ENCODE measurements around the gene KIF6. TPM values are rescaled to one million over a fixed set of nuclear protein-coding genes. Genes with fewer than 3 reads are reported as not detected.

KIF6 gene
- polyA plus RNA-seq, 3 donors, result 2.7 to 4.0 (median 3.6) TPM

DNA sequence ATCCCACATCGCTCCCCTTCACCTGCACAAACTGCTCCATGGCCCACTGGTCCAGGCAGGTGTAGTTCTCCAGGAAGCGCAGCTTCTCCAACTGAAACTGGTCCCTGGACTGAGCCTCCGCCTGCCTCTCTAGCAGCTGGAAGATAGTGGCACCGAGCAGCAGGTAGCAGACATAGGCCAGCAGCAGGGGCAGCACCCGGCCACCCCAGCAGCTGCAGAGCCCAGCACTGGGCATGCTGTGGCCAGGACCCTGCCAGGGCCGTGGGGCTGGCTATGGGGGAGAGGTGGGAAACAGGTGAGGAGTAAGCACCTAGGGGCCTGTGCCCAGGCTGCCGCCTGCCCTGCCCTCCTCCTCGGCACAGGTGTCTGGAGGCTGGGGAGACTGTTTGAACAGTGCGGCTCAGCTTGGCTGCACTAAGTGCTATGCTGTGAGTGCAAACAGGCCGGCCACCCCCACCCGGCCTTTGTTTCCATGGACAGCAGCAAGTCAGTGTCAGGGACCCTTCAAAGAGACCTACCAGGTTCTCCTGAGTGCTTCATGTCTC lies 402.8 kb downstream of the KIF6 start, which contains the start of gene KCNK16:
KCNK16 (minus strand) TSS at position 397 of the 545 bp plus-strand sequence; CDS start at position 235, 162 bp downstream.
- DNase-seq (ENCODE audit: extremely low read depth in 1 of 11, low read depth in 9 of 11, low spot score in 4 of 11), result no peak

DNA sequence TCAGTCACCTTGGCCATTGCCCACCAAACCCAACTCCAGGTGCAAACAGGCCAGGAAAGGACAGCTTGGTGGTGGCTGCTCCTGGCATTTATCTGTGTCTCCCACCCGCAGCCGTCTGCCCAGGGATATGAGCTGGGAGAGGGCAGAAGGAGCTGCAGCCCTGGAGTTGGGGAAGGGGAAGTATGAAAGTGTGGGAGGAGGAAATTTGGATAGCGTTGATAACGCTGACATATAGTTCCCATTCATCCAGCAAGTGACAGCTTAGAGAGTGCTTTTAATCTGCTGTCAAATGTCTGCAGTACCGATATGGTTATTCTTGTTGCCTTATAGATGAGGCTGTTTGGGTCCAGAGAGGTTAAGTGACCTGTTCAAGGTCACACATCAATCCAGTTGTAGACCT lies 403.4 kb downstream of the KIF6 start:
- DNase-seq (ENCODE audit: extremely low read depth in 1 of 11, low read depth in 9 of 11, low spot score in 4 of 11), result no peak

DNA sequence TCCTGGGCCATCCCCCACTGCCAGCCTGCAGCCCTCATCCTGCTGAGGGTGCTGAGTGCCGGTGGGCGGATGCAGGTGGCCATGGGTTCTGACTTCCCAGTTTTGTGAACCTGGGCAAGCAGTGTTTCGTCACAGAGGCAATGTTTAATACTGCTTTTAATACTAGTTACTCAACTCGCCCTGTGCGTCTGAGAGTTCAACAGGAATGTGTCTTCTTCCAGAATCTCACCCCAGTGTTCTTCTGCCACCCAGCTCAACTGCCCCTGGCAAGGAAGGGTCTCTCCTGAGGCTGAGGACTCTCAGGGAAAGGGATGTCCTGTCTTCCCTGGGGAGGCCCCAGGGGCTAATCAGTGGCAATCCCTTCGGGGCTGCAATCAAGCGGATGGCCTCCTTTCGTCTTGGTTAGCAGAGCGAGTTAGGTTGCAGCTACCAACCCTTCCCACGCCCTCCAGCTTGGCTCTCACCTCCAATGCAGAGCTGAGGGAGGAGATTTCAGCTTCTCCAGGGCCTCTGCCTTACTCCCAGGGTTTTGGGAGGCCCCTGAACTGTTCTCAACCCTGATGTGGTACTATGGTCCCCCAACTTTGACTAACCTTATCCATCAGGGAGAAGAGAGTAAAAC lies 404.7 kb downstream of the KIF6 start:
- no peak for DNase-seq (ENCODE audit: extremely low read depth in 1 of 11, low read depth in 9 of 11, low spot score in 4 of 11)

DNA sequence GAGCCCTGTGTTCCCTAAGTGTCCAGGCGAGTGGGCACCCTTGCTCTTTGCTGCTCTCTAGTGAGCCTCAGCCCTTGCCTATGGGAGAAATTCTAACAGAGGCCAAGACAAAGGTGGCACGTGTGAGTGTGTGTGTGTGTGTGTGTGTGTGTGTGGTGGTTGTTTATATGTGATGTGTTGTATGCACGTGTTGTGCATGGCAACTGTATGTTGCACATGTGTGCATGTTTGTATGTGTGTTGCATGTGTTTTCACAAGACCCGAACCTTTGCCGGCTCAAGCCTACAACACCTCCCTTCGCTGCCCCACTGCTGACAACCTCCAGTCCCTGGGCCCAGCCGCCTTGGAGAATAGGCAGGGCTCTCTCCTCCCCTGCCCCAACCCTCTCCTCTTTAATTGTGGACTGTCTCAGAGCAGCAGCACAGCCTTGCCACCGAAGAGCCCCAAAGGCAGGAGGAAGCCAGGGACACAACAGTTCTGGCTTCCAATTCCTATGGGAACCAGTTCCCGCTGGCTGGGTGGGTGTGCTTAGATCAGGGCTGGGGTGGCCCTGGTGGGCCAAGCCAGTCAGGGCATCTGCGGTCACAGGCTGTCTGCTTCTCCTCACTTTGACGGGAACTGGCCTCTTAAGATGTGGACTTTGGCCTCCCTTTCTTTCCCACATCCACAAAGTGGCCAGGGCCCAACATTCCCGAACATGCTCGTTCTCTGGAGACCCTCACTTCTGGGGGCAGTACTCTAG lies 405.4 kb downstream of the KIF6 start:
- DNase-seq (ENCODE audit: extremely low read depth in 1 of 11, low read depth in 9 of 11, low spot score in 4 of 11), result no peak

DNA sequence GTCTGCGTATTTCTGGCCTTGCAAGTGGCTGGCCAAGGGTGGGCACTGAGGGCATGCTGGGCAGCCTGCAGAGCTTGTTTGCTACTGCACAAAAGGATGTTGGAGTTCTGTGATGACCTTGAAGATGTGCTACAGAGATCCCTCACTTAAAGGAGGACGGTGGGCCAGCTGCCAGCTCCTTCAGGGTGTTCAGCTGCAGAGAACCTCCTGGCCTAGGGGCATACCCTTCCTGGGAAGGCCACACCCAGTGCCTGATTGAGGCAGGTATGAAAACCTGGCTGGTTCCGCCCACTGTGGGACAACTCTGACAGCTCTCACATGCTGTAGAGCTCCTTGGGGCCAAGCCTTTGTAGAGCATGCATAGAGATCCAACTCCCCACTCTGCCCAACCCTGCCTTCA lies 408.0 kb downstream of the KIF6 start:
- no peak for DNase-seq (ENCODE audit: extremely low read depth in 1 of 11, low read depth in 9 of 11, low spot score in 4 of 11)

DNA sequence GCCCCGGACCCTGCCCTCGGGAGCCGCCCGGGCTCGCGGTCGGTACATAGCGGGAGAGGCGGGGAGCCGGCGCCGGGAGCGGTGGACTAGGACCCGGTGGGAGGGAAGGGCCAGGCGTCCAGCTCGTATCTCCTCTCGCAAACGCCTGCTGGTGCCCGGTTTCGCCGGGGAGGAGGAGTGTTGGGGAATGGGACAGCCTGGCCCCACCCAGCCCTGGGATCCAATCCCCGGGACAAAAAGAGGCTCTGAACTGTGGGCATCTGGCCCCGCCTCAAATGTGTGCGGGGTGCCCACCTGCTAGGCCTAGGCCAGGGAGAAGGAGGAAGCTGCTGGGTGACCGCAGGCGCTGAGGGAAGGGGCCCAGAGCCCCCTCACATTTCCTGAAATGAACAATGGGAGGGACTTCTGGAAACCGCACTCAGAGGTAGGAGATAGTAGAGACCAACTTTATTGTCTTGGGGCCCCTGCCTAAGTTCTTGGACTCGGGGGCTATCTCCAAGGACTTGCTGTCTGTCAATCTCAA lies 410.9 kb downstream of the KIF6 start, which contains the start of gene KCNK17:
KCNK17 (minus strand) TSS at position 147 of the 523 bp plus-strand sequence; CDS start at position 48, 99 bp downstream.
- no peak for DNase-seq (ENCODE audit: extremely low read depth in 1 of 11, low read depth in 9 of 11, low spot score in 4 of 11)

DNA sequence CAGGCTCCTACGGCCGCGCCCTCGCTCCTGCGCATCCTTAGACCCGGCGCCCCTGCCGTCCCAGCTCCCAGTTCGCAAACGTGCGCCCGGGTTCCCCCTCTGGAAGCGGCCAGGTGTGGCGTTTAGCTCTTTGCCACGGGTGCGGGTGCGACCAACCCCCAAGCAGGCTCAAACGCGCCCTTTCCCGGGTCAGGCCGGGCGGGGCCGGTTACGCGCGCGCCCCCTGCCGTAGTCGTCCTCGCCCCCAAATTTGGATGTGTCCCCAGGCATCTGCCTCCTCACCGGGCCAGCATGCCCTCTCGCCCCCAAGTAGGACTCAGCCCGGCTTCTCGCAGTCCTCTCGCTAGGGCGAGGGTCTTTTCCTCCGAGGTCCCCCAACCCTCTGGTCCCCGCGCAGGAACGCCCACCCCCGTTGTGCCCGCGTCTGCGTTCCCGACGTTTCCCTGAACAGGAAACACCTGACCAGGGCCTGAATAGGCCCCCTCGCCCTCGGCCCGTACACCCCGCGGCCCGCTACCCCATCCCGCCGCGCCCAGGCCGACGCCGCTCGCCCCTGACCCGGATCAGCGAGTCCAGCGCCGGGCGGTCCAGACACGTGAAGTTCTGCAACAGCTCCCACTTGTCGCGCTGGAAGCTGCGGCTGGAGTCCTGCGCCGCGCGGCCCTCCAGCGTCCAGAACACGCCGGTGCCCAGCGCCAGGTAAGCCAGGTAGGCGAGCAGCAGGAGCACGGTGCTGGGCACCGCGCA lies 411.5 kb downstream of the KIF6 start:
- DNase-seq (ENCODE audit: extremely low read depth in 1 of 11, low read depth in 9 of 11, low spot score in 4 of 11), result no peak

DNA sequence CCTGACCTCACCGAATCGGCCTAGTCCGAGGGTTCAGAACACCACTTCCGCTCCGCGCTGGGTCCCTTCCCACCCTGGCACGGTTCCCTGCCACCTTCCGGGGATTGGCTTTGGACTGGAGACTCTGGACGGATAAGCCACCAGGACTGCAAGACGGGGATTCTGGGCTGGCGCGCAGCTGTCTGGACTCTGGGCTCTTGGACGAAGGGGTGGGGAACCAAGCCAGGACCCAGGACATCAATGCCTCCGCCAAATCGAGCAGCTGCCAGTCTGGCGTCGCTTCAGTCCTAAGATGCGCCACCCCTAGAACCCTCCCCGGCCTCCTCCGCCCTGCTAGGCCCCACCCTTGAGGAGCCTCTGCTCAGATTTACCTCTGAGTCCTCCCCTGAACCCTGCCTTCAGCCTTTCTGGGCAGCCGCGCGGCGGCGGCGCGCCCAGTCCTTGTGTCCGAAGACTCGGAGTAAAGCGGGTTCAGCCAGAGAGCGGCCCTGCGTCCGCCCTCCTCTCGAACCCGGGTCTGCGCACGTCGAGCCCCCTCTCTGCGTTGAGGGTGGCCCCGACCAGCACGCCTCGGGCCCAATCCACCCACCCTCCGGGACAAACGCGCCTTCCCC lies 412.2 kb downstream of the KIF6 start:
- no peak for DNase-seq (ENCODE audit: extremely low read depth in 1 of 11, low read depth in 9 of 11, low spot score in 4 of 11)

DNA sequence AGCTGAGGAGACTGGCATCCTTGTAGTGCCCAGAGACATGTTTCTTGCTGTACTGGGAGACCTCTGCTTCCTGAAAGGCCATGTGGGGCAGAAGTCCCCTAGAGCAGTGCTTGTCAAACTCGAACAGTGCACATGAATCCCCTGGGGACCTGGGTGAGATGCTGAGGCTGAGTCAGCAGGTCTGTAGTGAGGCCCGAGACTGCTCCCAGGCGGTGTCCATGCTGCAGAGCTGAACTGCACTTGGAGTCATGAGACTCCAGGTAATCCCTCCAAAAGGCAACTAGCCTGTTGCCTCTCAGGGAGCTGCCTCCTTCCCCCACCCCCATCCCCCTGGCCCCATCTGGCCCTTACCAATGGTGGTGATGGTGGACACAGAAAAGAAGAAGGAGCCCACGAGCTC lies 414.7 kb downstream of the KIF6 start:
- DNase-seq (ENCODE audit: extremely low read depth in 1 of 11, low read depth in 9 of 11, low spot score in 4 of 11), result no peak

DNA sequence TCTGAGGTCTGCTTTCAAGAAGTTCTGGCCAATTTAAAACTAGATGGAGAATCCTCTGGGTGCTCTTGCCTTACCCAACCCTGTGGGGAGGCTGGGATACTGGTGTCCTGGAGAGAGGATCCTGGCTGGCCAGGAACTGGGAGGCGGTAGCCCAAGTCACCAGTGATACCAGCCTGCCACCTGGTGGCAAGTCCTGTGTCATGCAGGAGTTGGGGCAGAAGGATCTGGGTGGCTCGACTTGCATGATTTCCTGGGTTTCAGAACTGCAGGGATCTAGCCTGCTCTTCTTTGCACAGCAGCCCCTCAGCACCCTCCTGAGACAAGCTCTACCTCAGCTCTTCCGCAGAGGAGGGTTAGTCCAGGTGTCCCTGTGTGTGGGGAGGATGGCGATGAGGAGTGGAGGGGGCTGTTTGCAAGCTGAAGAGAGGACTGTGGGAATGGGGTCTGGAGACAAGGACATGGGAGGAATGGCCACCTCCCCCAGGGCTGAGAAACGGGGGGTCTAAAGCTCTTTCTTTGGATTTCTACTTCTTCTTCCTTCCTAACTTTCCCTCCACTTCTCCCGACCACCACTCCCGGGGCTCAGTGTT lies 415.2 kb downstream of the KIF6 start:
- peak; percentile 29 to 63 (median 48) for DNase-seq (ENCODE audit: extremely low read depth in 1 of 11, low read depth in 9 of 11, low spot score in 4 of 11)

DNA sequence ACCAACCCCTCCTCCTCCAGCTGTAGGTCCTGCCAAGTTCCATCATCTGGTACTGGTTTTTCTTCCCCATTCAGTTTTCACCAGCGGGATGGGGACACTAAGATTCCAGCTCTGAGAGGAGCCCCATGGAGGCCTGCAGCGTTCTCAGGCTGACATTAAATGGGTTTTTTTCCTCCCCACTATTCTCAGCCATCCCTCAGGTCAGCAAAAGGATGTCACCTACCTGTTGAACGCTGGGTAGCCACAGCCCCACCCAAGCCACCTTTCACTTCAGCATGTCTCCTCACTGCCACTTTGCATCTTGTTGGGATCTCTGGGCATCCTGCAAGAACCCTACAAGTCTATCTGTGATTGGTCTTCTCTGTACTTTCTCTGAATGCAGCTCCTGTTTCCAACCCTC lies 417.7 kb downstream of the KIF6 start:
- DNase-seq (ENCODE audit: extremely low read depth in 1 of 11, low read depth in 9 of 11, low spot score in 4 of 11), result no peak

DNA sequence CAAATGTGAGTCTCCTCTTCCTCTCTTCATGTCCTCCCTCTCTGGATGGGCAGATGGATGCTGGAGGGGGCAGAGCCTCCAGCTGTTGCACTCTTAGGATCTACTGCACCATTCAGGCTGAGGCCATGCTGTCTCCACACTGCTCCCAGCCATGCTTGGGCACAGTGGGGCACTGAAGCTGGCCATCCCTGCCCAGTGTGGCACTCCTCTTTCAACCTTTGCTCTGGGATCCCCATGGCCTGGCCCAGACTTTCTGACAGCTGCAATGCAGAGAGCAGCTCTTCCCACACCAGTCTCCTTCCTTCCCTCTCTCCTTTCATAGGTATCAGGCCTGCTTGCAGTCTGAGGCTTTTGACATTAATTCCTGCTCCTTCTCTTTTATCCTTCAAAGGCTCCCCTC lies 420.3 kb downstream of the KIF6 start:
- no peak for DNase-seq (ENCODE audit: extremely low read depth in 1 of 11, low read depth in 9 of 11, low spot score in 4 of 11)

DNA sequence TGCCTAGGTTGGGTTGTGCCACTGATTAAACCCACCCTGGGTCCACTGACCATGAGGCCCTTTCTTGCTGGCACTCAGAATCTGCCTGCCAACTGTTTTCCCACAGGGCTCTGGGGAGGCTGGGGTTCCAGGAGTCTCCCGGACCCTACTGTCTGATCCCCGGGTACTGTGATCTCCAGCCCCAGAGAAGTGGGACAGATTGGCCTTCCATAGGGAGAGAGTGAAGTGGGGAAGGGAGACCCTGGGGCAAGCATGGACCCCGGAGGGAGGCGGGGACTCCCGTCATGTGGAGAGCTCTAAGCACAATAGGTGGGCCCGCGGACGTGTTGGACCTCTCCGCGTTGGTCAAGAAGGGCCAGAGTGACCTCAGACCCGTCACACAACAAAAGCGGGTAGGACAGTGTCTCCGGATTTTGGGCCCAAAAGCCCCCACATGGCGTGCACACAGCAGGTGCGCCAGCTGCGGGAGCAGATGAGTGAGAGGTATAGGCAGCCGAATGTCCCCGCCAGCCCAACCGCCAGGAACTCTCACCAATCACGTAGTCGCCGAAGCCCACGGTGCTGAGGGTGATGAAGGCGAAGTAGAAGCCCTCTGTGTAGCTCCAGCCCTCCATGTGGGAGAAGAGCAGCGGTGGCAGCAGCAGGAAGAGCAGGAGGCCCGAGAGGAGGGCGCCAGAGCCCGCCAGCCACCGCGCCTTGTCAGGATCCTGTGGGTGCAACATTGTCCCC lies 421.6 kb downstream of the KIF6 start:
- no peak for DNase-seq (ENCODE audit: extremely low read depth in 1 of 11, low read depth in 9 of 11, low spot score in 4 of 11)

DNA sequence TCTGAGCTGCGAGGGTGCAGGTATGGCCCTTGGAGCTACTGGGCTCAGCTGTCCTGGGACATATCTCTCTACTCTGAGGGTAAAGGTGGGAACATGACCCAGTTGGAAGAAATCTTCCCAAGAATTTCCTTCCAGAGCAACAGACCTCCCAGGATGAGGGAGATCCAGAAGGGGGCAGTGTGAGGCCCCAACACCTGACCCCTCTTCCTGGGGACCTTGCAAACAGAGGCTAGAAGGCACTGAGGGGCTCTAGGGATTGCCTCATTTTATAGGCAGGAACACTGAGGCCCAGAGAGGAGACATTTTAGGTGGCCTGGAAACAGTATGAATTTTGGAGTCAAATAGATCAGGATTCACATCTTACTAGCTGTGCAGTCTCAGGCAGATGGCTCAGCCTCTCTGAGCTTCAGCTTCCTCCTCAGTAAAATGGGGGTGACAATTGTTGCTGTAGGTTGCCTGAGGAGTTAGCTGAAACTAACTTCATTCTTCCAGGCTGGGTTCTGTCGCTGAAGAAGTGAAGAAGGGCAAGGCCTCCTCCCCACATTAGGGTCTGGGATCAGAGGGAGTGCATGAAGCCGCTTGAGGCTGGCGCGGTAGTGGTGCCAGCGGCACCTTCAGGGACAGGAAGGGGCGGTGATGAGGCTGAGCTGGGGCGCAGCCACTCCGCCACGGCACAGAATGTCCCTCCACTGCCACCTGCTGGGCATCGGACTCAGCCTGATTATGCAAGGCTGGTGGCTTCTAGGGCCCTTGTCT lies 422.4 kb downstream of the KIF6 start:
- peak; percentile 31 to 64 (median 56) for DNase-seq (ENCODE audit: extremely low read depth in 1 of 11, low read depth in 9 of 11, low spot score in 4 of 11)

DNA sequence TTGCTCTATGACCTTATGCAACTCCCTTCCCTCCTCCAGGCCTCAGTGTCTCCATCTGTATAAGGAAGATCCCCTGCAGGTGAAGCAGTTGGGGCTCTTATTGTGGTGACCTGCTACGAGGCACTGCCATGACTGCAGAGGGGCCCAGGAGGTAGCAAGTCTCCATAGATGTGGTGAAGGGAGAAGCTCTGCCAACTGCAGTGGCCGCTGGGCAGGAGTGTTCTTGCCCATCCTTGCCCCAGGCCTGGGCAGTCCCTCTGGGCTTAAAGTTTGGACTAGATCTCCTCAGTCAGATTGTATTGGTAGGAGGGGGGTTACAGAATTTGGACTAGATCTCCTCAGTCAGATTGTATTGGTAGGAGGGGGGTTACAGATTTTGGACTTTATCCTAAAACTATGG lies 423.2 kb downstream of the KIF6 start:
- DNase-seq (ENCODE audit: extremely low read depth in 1 of 11, low read depth in 9 of 11, low spot score in 4 of 11), result no peak

DNA sequence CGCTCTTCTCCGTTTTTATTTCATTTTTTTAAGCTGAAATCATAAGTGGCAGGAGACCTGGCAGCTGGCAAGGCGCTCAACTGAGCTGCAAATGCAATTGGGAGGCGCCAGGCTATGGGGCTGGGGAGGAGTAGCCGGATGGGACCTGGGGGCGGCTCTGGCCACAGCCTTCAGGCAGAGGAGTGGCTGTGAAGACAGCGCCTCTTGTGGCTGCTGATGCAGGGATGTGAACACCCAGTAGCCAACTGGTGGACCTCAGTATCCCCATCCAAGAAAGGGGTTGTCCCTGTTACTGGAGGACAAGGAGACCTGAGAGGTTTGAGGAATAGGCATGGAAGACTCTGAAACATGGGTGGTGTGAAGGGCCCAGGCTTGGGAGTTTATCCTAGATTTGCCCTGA lies 423.6 kb downstream of the KIF6 start:
- no peak for DNase-seq (ENCODE audit: extremely low read depth in 1 of 11, low read depth in 9 of 11, low spot score in 4 of 11)

DNA sequence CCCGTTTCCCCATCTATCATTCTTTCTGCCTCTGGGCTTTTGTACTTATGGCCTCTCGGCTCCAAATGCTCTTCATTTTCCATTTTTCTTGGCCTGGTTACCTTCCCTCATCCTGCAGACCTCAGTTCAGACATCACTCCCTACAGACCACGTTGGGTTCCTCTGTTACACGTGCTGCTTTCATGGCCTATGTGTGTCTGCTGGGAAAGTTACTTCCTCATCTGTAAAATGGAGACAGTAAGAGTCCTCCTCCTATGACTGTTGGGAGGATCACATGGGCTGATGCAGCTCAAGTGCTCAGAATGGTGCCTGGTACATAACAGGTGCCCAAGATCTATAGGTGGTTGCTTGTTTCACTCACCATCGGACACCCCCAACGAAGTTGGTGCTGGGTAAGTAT lies 424.5 kb downstream of the KIF6 start:
- DNase-seq (ENCODE audit: extremely low read depth in 1 of 11, low read depth in 9 of 11, low spot score in 4 of 11), result no peak
